ENCODE data around the gene DAB1.

DAB1 gene

GRCh38 chr1:57172040-57172439 lies 251.8 kb downstream of the DAB1 start:
- Histone ChIP-seq H3K9me3 (ENCODE audit: control insufficient read depth, insufficient read depth, low read depth, low read length) (no peaks in the 10 kb centered on the region), H3K4me3 (ENCODE audit: low read depth, low read length) (no peak overlapping the region), H3K4me1 (ENCODE audit: control insufficient read depth, insufficient read depth, low read length) (no peaks in the 10 kb centered on the region), H3K36me3 (ENCODE audit: control insufficient read depth in 2 of 2, insufficient read depth in 1 of 2, low read length in 2 of 2) (no peaks in the 10 kb centered on the region), H3K27ac (ENCODE audit: extremely low read depth, low read depth, low read length) (no peak overlapping the region)
- POLR2A ChIA-PET: no interaction called here
- CTCF ChIA-PET: no interaction called here
- TF ChIP-seq ZNF26 (tag by site-specific recombination; IDR thresholded peaks at IDR 0.05) (no peak), ZNF302 (tag by site-specific recombination; IDR thresholded peaks at IDR 0.05; ENCODE audit: low read depth) (no peak), ZNF239 (tag by site-specific recombination; IDR thresholded peaks at IDR 0.05) (no peak), ZNF664 (tag by site-specific recombination; IDR thresholded peaks at IDR 0.05) (no peak), ZNF843 (tag by site-specific recombination; IDR thresholded peaks at IDR 0.05) (no peak), GFI1B (tag by site-specific recombination; IDR thresholded peaks at IDR 0.05) (no peak), ZBTB49 (tag by site-specific recombination; IDR thresholded peaks at IDR 0.05; ENCODE audit: low read depth) (no peak), ZNF639 (tag by site-specific recombination; IDR thresholded peaks at IDR 0.05) (no peak), ZNF423 (tag by site-specific recombination; IDR thresholded peaks at IDR 0.05) (no peak)

GRCh38 chr1:57167997-57168396 lies 255.9 kb downstream of the DAB1 start:
- Histone ChIP-seq H3K4me1 (ENCODE audit: control insufficient read depth, insufficient read depth, low read length) (no peaks in the 10 kb centered on the region), H3K9me3 (ENCODE audit: control insufficient read depth, insufficient read depth, low read depth, low read length) (no peaks in the 10 kb centered on the region), H3K36me3 (ENCODE audit: control insufficient read depth in 2 of 2, insufficient read depth in 1 of 2, low read length in 2 of 2) (no peaks in the 10 kb centered on the region), H3K4me3 (ENCODE audit: low read depth, low read length) (no peak overlapping the region), H3K27ac (ENCODE audit: extremely low read depth, low read depth, low read length) (no peak overlapping the region)
- ChIA-PET POLR2A (no interaction called here), CTCF (no interaction called here)
- TF ChIP-seq SP2 (tag by site-specific recombination; IDR thresholded peaks at IDR 0.05) (no peak), MZF1 (tag by site-specific recombination; IDR thresholded peaks at IDR 0.05; ENCODE audit: borderline replicate concordance) (no peak), ZNF664 (tag by site-specific recombination; IDR thresholded peaks at IDR 0.05) (no peak), ZBTB44 (tag by site-specific recombination; IDR thresholded peaks at IDR 0.05) (no peak), ZNF843 (tag by site-specific recombination; IDR thresholded peaks at IDR 0.05) (no peak), ZNF473 (tag by site-specific recombination; IDR thresholded peaks at IDR 0.05) (no peak), FEZF1 (tag by site-specific recombination; IDR thresholded peaks at IDR 0.05) (no peak), ZNF692 (tag by site-specific recombination; IDR thresholded peaks at IDR 0.05) (no peak), ZNF394 (tag by site-specific recombination; IDR thresholded peaks at IDR 0.05; ENCODE audit: borderline replicate concordance) (no peak), ZNF335 (tag by site-specific recombination; conservative IDR thresholded peaks at IDR 0.05) (no peak), ZNF701 (tag by site-specific recombination; IDR thresholded peaks at IDR 0.05) (no peak), ZNF184 (tag by site-specific recombination; IDR thresholded peaks at IDR 0.05) (no peak), ZNF280C (tag by site-specific recombination; IDR thresholded peaks at IDR 0.05) (no peak), ZNF433 (tag by site-specific recombination; IDR thresholded peaks at IDR 0.05; ENCODE audit: low read depth) (no peak), ZNF670 (tag by site-specific recombination; IDR thresholded peaks at IDR 0.05; ENCODE audit: low read depth) (no peak)
